ENCODE data around the gene DHRS2. TPM values are rescaled to one million over a fixed set of nuclear protein-coding genes. Genes with fewer than 3 reads are reported as not detected.
A peak's percentile ranks its signal among the peaks of the same experiment; 100 is the strongest.

The DHRS2 gene
- total and polyA plus RNA-seq, 2 of the 13 experiments (the other 11 are each of a cell fraction or from before 2014, with no cell fraction given) = 1,621 to 3,021 TPM

DNA sequence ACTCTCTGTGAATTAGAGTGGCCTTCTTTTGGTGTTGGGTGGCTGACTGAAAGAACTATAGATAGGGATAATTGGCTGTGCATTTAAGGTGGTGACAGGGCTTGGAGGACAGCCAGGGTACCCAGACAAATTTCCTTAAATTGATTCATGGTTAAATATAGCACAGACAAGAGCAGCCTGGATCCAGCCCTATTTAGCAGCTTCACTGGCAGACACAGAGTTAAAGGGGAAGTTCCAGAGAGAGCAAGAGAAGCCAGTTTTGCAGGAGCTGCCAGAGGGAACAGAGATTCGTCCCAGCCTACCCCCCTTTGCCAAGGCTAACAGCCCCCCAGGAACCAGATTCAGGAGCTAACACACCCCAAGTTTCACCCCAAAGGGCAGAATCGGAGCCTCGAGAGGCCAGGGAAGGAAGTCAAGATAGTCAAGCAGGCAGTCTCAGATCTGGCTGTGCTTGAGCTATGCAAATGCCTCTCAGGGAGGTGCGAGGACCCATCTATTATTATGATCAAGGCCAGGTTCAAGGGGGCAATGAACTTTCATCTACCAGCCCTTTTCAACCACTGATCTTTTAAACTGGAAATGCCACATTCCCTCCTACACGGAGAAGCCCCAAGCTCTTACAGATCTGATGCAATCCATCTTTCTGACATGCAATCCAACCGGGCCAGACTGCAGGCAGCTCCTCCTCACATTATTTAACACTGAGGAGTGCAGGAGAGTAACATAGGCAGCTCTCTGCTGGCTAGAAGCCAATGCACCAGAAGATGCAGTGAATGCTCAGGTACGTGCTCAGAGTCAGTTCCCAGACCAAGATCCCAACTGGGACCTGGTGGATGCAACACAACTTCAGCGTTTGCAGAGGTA, 58.2 kb downstream of the DHRS2 start (continued):
- TF ChIP-seq, protein P1, sequence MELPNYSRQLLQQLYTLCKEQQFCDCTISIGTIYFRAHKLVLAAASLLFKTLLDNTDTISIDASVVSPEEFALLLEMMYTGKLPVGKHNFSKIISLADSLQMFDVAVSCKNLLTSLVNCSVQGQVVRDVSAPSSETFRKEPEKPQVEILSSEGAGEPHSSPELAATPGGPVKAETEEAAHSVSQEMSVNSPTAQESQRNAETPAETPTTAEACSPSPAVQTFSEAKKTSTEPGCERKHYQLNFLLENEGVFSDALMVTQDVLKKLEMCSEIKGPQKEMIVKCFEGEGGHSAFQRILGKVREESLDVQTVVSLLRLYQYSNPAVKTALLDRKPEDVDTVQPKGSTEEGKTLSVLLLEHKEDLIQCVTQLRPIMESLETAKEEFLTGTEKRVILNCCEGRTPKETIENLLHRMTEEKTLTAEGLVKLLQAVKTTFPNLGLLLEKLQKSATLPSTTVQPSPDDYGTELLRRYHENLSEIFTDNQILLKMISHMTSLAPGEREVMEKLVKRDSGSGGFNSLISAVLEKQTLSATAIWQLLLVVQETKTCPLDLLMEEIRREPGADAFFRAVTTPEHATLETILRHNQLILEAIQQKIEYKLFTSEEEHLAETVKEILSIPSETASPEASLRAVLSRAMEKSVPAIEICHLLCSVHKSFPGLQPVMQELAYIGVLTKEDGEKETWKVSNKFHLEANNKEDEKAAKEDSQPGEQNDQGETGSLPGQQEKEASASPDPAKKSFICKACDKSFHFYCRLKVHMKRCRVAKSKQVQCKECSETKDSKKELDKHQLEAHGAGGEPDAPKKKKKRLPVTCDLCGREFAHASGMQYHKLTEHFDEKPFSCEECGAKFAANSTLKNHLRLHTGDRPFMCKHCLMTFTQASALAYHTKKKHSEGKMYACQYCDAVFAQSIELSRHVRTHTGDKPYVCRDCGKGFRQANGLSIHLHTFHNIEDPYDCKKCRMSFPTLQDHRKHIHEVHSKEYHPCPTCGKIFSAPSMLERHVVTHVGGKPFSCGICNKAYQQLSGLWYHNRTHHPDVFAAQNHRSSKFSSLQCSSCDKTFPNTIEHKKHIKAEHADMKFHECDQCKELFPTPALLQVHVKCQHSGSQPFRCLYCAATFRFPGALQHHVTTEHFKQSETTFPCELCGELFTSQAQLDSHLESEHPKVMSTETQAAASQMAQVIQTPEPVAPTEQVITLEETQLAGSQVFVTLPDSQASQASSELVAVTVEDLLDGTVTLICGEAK (IDR thresholded peaks at IDR 0.05) = no peak
- TF ChIP-seq, protein P1 (CRISPR knock-in tag; IDR thresholded peaks at IDR 0.05) = no peak
- TF ChIP-seq, protein P2, sequence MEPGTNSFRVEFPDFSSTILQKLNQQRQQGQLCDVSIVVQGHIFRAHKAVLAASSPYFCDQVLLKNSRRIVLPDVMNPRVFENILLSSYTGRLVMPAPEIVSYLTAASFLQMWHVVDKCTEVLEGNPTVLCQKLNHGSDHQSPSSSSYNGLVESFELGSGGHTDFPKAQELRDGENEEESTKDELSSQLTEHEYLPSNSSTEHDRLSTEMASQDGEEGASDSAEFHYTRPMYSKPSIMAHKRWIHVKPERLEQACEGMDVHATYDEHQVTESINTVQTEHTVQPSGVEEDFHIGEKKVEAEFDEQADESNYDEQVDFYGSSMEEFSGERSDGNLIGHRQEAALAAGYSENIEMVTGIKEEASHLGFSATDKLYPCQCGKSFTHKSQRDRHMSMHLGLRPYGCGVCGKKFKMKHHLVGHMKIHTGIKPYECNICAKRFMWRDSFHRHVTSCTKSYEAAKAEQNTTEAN (CRISPR knock-in tag; conservative IDR thresholded peaks at IDR 0.05) = no peak
- 0 out of 2 replicates have a peak, but pooled peaks have one; percentile 15 for TF ChIP-seq KDM1A (CRISPR knock-in tag; IDR thresholded peaks at IDR 0.05)
- TF ChIP-seq, protein P3, sequence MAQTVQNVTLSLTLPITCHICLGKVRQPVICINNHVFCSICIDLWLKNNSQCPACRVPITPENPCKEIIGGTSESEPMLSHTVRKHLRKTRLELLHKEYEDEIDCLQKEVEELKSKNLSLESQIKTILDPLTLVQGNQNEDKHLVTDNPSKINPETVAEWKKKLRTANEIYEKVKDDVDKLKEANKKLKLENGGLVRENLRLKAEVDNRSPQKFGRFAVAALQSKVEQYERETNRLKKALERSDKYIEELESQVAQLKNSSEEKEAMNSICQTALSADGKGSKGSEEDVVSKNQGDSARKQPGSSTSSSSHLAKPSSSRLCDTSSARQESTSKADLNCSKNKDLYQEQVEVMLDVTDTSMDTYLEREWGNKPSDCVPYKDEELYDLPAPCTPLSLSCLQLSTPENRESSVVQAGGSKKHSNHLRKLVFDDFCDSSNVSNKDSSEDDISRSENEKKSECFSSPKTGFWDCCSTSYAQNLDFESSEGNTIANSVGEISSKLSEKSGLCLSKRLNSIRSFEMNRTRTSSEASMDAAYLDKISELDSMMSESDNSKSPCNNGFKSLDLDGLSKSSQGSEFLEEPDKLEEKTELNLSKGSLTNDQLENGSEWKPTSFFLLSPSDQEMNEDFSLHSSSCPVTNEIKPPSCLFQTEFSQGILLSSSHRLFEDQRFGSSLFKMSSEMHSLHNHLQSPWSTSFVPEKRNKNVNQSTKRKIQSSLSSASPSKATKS (CRISPR knock-in tag; IDR thresholded peaks at IDR 0.05) = no peak
- no peak for TF ChIP-seq CCAR2 (optimal IDR thresholded peaks at IDR 0.05; ENCODE audit: low read depth, low read length)
- TF ChIP-seq ZNF34 (CRISPR knock-in tag; IDR thresholded peaks at IDR 0.05; ENCODE audit: borderline replicate concordance) = no peak
- TF ChIP-seq MIXL1 (CRISPR knock-in tag; IDR thresholded peaks at IDR 0.05) = no peak
- TF ChIP-seq, protein P4, sequence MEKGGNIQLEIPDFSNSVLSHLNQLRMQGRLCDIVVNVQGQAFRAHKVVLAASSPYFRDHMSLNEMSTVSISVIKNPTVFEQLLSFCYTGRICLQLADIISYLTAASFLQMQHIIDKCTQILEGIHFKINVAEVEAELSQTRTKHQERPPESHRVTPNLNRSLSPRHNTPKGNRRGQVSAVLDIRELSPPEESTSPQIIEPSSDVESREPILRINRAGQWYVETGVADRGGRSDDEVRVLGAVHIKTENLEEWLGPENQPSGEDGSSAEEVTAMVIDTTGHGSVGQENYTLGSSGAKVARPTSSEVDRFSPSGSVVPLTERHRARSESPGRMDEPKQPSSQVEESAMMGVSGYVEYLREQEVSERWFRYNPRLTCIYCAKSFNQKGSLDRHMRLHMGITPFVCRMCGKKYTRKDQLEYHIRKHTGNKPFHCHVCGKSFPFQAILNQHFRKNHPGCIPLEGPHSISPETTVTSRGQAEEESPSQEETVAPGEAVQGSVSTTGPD (CRISPR knock-in tag; IDR thresholded peaks at IDR 0.05) = no peak
- TF ChIP-seq SNRNP70 (IDR thresholded peaks at IDR 0.05; ENCODE audit: low read depth, low read length) = no peak
- no peak for TF ChIP-seq KLF11 (CRISPR knock-in tag; IDR thresholded peaks at IDR 0.05)
- peak; percentile 39; the same call in 1 of the 2 replicates for TF ChIP-seq ZNF547 (CRISPR knock-in tag; IDR thresholded peaks at IDR 0.05)
- TF ChIP-seq JUNB (CRISPR knock-in tag; IDR thresholded peaks at IDR 0.05; ENCODE audit: borderline replicate concordance) = no peak
- TF ChIP-seq, protein P5, sequence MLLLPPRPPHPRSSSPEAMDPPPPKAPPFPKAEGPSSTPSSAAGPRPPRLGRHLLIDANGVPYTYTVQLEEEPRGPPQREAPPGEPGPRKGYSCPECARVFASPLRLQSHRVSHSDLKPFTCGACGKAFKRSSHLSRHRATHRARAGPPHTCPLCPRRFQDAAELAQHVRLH (CRISPR knock-in tag; IDR thresholded peaks at IDR 0.05; ENCODE audit: borderline replicate concordance, low read depth) = no peak
- TF ChIP-seq FOSL1 (CRISPR knock-in tag; IDR thresholded peaks at IDR 0.05; ENCODE audit: borderline replicate concordance) = no peak

Data from HepG2 (cell line).